ENCODE measurements around the gene RFT1.
"Not testable (repeated sequence)": the region's sequence is repeated elsewhere in the genome, so short reads cannot be mapped to it uniquely, and the experiment has no call there.

Gene RFT1

GRCh38 chr3:53162672-53163443 lies 32.6 kb upstream of the RFT1 start:
- no peak for DNase-seq

GRCh38 chr3:53161820-53162671 lies 31.8 kb upstream of the RFT1 start:
- DNase-seq, result no peak

GRCh38 chr3:53161450-53161819 lies 31.2 kb upstream of the RFT1 start:
- DNase-seq, result no peak

- DNase-seq, result peak; percentile 56
Measured at GRCh38 chr3:53160660-53161449, 30.6 kb upstream of the RFT1 start, which contains the start of gene PRKCD. TSS of gene PRKCD (plus strand) at chr3:53161209. CDS start at chr3:53178423, 17,214 bp downstream.

- no peak for DNase-seq
Measured at GRCh38 chr3:53160061-53160659, 29.9 kb upstream of the RFT1 start.

- DNase-seq, result no peak
Measured at GRCh38 chr3:53159156-53160060, 29.2 kb upstream of the RFT1 start.

GRCh38 chr3:53158765-53159155 lies 28.5 kb upstream of the RFT1 start:
- DNase-seq, result peak; percentile 31

- DNase-seq, result no peak
Measured at GRCh38 chr3:53157974-53158580, 27.8 kb upstream of the RFT1 start.

- DNase-seq, result no peak
Measured at GRCh38 chr3:53156368-53156834, 26.2 kb upstream of the RFT1 start.

- DNase-seq, result no peak
Measured at GRCh38 chr3:53155760-53156159, 25.5 kb upstream of the RFT1 start.

- no peak for DNase-seq
Measured at GRCh38 chr3:53154881-53155285, 24.6 kb upstream of the RFT1 start.

- no peak for DNase-seq
Measured at GRCh38 chr3:53153980-53154379, 23.7 kb upstream of the RFT1 start.

- DNase-seq, result no peak
Measured at GRCh38 chr3:53153264-53153823, 23.1 kb upstream of the RFT1 start.

- DNase-seq, result no peak
Measured at GRCh38 chr3:53151870-53152660, 21.8 kb upstream of the RFT1 start.

- no peak for DNase-seq
Measured at GRCh38 chr3:53151465-53151864, 21.2 kb upstream of the RFT1 start.

- not testable (repeated sequence) for DNase-seq
Measured at GRCh38 chr3:53151086-53151438, 20.8 kb upstream of the RFT1 start.

GRCh38 chr3:53150247-53151085 lies 20.2 kb upstream of the RFT1 start:
- no peak for DNase-seq

- DNase-seq, result no peak
Measured at GRCh38 chr3:53149699-53150098, 19.5 kb upstream of the RFT1 start.

All from GF-D8 (cell line).